ENCODE data around the gene GAREM1. TPM values are rescaled to one million over a fixed set of nuclear protein-coding genes. Genes with fewer than 3 reads are reported as not detected.

The GAREM1 gene
- total and polyA plus RNA-seq, 2 donors (not counting 3 experiments of a cell fraction or from before 2014, with no cell fraction given) = 0.69 to 1.0 TPM

DNA sequence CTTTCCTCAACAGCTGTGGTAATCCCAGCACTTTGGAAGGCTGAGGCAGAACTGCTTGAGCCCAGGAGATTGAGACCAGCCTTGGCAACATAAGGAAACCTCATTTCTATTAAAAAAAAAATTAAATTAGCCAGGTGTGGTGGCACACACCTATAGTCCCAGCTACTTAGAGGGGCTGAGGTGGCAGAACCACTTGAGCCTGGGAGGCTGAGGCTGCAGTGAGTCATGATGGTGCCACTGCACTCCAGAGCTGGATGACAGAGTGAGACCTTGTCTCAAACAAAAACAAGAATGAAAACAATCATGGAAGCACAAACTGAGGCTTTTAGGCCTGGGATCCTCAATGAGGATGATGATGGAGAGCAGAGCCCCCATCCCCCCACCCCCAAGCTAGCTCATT, 19.8 kb downstream of the GAREM1 start:
- H3K9me3 ChIP-seq (replicated peaks; ENCODE audit: control insufficient read depth, insufficient read depth, low read length) = no peaks in the 10 kb centered on the region
- intact Hi-C loops (cut with micrococcal nuclease) (no loop called here), dilution Hi-C loops (cut with MboI; ENCODE audit: extremely low pct_ligation_motif_present, low sequenced_read_pairs) (no loop called here)
- CTCF ChIA-PET = interaction anchor here (1.1 to 1.2 kb wide), 2 partner anchors 15 to 20 kb away, joined by 3 read pairs; partner anchors contain the start of gene GAREM1
- H3K27me3 ChIP-seq (ENCODE audit: control insufficient read depth in 2 of 2, insufficient read depth in 2 of 2, low read length in 2 of 2) = peaks cover 0 to 2% of the 10 kb centered on the region in 2 experiments
- H3K79me2 ChIP-seq (ENCODE audit: control insufficient read depth, insufficient read depth, low read length) = no peaks in the 10 kb centered on the region
- FAIRE-seq (no peak), DNase-seq (ENCODE audit: low read depth, low spot score) (no peak)
- no peaks in the 10 kb centered on the region for H4K20me1 ChIP-seq (replicated peaks; ENCODE audit: control insufficient read depth, extremely low read depth, insufficient read depth, low read length)
- no peak overlapping the region for H2AFZ ChIP-seq (ENCODE audit: low read depth, low read length)
- H3K9me1 ChIP-seq (replicated peaks; ENCODE audit: control insufficient read depth, extremely low read depth, insufficient read depth, low read length) = no peaks in the 10 kb centered on the region
- no TSS peak for BruUV-seq (replicated peaks)
- no peak overlapping the region for H3K9ac ChIP-seq (replicated peaks; ENCODE audit: extremely low read depth, insufficient read depth, low read length)
- no peak overlapping the region for H3K27ac ChIP-seq (ENCODE audit: insufficient read depth, low read depth, low read length)
- H3K4me3 ChIP-seq (replicated peaks in 1 of 3; ENCODE audit: insufficient read depth in 1 of 3, low read depth in 1 of 3, low read length in 3 of 3) = no peak overlapping the region
- H3K36me3 ChIP-seq (ENCODE audit: control insufficient read depth in 2 of 2, extremely low read depth in 1 of 2, insufficient read depth in 2 of 2, low read length in 2 of 2) = no peaks in the 10 kb centered on the region
- H3K4me1 ChIP-seq (ENCODE audit: control insufficient read depth, extremely low read depth, insufficient read depth, low read length) = no peaks in the 10 kb centered on the region
- no peak overlapping the region for H3K4me2 ChIP-seq (ENCODE audit: insufficient read depth, low read length)
- POLR2A ChIA-PET = no interaction called here
- no peak for TF ChIP-seq EZH2 (IDR thresholded peaks at IDR 0.05; ENCODE audit: borderline replicate concordance, low read depth, low read length, severe bottlenecking)
- TF ChIP-seq FOS (IDR thresholded peaks at IDR 0.05; ENCODE audit: borderline replicate concordance, insufficient read depth, low read length) = no peak
- TF ChIP-seq MYC (IDR thresholded peaks at IDR 0.05; ENCODE audit: low read depth, low read length) = no peak
- no peak for TF ChIP-seq GATA2 (IDR thresholded peaks at IDR 0.05; ENCODE audit: insufficient read depth, insufficient read length, low read depth, low read length)
- TF ChIP-seq, protein P1, sequence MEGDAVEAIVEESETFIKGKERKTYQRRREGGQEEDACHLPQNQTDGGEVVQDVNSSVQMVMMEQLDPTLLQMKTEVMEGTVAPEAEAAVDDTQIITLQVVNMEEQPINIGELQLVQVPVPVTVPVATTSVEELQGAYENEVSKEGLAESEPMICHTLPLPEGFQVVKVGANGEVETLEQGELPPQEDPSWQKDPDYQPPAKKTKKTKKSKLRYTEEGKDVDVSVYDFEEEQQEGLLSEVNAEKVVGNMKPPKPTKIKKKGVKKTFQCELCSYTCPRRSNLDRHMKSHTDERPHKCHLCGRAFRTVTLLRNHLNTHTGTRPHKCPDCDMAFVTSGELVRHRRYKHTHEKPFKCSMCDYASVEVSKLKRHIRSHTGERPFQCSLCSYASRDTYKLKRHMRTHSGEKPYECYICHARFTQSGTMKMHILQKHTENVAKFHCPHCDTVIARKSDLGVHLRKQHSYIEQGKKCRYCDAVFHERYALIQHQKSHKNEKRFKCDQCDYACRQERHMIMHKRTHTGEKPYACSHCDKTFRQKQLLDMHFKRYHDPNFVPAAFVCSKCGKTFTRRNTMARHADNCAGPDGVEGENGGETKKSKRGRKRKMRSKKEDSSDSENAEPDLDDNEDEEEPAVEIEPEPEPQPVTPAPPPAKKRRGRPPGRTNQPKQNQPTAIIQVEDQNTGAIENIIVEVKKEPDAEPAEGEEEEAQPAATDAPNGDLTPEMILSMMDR (IDR thresholded peaks at IDR 0.05; ENCODE audit: extremely low read depth in 1 of 2, insufficient read depth in 1 of 2, low read depth in 1 of 2, low read length in 2 of 2) = no peak
- TF ChIP-seq JUN (IDR thresholded peaks at IDR 0.05; ENCODE audit: borderline replicate concordance, insufficient read depth, insufficient read length, low read depth) = no peak

All from endothelial cell of umbilical vein (primary cell).